HL-60 (cell line): Measurements from ENCODE around the gene RPS5.
"Not testable (repeated sequence)": the region's sequence is repeated elsewhere in the genome, so short reads cannot be mapped to it uniquely, and the experiment has no call there.

ENCODE experiments used
- POLR2AphosphoS5 ChIP-seq: IDR thresholded peaks from 2 replicates; pipeline ENCODE4 v1.6.1; 2012; ENCODE audit warnings: low read depth
- REST ChIP-seq: IDR thresholded peaks from 2 replicates; pipeline ENCODE4 v1.6.1; 2012; ENCODE audit warnings: low read depth; ENCODE audit not compliant: insufficient replicate concordance
- TF ChIP-seq, protein P1 (sequence below): IDR thresholded peaks from one replicate; pipeline ENCODE4 v1.5.1; 2011; ENCODE audit warnings: low read length, control low read depth, inconsistent platforms; ENCODE audit not compliant: insufficient read depth

GRCh38 chr19:58348080-58348479 lies 39.0 kb upstream of the RPS5 start:
- TF ChIP-seq, protein P1, sequence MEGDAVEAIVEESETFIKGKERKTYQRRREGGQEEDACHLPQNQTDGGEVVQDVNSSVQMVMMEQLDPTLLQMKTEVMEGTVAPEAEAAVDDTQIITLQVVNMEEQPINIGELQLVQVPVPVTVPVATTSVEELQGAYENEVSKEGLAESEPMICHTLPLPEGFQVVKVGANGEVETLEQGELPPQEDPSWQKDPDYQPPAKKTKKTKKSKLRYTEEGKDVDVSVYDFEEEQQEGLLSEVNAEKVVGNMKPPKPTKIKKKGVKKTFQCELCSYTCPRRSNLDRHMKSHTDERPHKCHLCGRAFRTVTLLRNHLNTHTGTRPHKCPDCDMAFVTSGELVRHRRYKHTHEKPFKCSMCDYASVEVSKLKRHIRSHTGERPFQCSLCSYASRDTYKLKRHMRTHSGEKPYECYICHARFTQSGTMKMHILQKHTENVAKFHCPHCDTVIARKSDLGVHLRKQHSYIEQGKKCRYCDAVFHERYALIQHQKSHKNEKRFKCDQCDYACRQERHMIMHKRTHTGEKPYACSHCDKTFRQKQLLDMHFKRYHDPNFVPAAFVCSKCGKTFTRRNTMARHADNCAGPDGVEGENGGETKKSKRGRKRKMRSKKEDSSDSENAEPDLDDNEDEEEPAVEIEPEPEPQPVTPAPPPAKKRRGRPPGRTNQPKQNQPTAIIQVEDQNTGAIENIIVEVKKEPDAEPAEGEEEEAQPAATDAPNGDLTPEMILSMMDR, result not testable (repeated sequence)
- TF ChIP-seq POLR2AphosphoS5, REST: not testable (repeated sequence)
